ENCODE measurements around the gene AKAP8L.

DNA sequence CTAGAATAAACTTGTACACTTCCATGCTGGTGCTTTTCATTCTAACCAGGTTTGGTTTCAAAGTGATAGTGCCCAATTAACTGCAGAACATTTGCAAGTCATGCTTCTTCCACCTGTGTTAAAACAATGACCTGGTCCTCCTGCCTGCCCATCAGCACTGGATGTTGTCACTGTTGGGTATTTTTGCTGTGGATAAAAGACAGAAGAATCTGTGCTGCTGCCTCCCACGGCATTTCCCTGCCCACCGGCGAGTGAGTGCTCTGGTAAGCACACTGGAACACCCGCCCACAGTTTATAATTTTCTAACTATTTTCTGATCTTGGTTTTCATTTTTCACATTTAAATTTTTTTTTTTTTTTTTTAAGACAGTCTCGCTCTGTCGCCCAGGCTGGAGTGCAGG lies 36.9 kb downstream of the AKAP8L start:
- TF ChIP-seq ZNF12 (CRISPR knock-in tag; IDR thresholded peaks at IDR 0.05) (no peak), NRF1 (conservative IDR thresholded peaks at IDR 0.05 in 1 of 2, IDR thresholded peaks at IDR 0.05 in 1 of 2) (no peak)
